H1 (cell line): ENCODE data around the gene BBX. TPM values are rescaled to one million over a fixed set of nuclear protein-coding genes. Genes with fewer than 3 reads are reported as not detected.

ENCODE experiments used
- CTCF ChIA-PET: fragments of 300-600 bp; sonication (Branson Sonifier 250); formaldehyde crosslinking; loops from one replicate; lab custom pipeline; 2021; ENCODE audit not compliant: partially characterized antibody; lab: Charles Lee
- POLR2A ChIA-PET: fragments of 300-600 bp; sonication (Branson Sonifier 250); formaldehyde crosslinking; loops from one replicate; lab custom pipeline; 2021; ENCODE audit warnings: inconsistent platforms; ENCODE audit not compliant: partially characterized antibody; lab: Charles Lee
- DNase-seq, 2 experiments: peaks; one replicate each; pipeline versions ENCODE4 v3.0.0 to v3.0.0-alpha.2; 2010 to 2022; ENCODE audit warnings: low spot score in 2 of 2, low read depth in 1 of 2, mixed read lengths in 1 of 2
- FAIRE-seq: peaks from 2 replicates; lab custom pipeline; 2011; peaks lifted over from hg19 to GRCh38; lab: Jason Lieb, UNC
- H2AFZ ChIP-seq: 2 replicates; pipeline ENCODE4 v1.8.1; 2012; ENCODE audit warnings: low read length, inconsistent platforms
- H2AK5ac ChIP-seq: 2 replicates; pipeline ENCODE4 v1.6.1; 2013; ENCODE audit warnings: low read depth, low read length
- H2BK120ac ChIP-seq: replicated peaks from 2 replicates; pipeline ENCODE3; 2013; ENCODE audit warnings: low read depth, low read length, inconsistent platforms
- H2BK12ac ChIP-seq: 2 replicates; pipeline ENCODE4 v1.6.1; 2013; ENCODE audit warnings: low read depth, low read length
- H2BK15ac ChIP-seq: 2 replicates; pipeline ENCODE4 v1.6.1; 2013; ENCODE audit warnings: low read length
- H2BK20ac ChIP-seq: 2 replicates; pipeline ENCODE4 v1.6.1; 2013; ENCODE audit warnings: low read length
- H2BK5ac ChIP-seq: 2 replicates; pipeline ENCODE4 v1.6.1; 2013; ENCODE audit warnings: low read depth, low read length
- H3K14ac ChIP-seq: 2 replicates; pipeline ENCODE4 v1.6.1; 2013; ENCODE audit warnings: inconsistent platforms; ENCODE audit not compliant: insufficient read length
- H3K18ac ChIP-seq: 2 replicates; pipeline ENCODE4 v1.6.1; 2013; ENCODE audit warnings: low read length; ENCODE audit errors: extremely low read depth
- H3K23ac ChIP-seq: 2 replicates; pipeline ENCODE4 v1.6.1; 2013; ENCODE audit warnings: inconsistent platforms; ENCODE audit not compliant: insufficient read length
- H3K23me2 ChIP-seq: 2 replicates; pipeline ENCODE4 v1.6.1; 2013; ENCODE audit warnings: low read depth, low read length
- H3K27ac ChIP-seq: 2 replicates; pipeline ENCODE4 v1.6.1; 2011; ENCODE audit warnings: low read depth, low read length, inconsistent platforms
- H3K27me3 ChIP-seq, 4 experiments: replicated peaks in 1 of 4; 1 replicate in 1 of 4; 2 replicates in 3 of 4; pipeline versions ENCODE4 v1.6.1 to v1.8.1; 2011 to 2013; ENCODE audit warnings: low read length in 3 of 4, mild to moderate bottlenecking in 3 of 4, inconsistent platforms in 2 of 4, mixed read lengths in 2 of 4, moderate library complexity in 1 of 4; ENCODE audit not compliant: control insufficient read depth in 3 of 4, insufficient read depth in 3 of 4; ENCODE audit errors: extremely low read depth in 1 of 4
- H3K36me3 ChIP-seq, 4 experiments: 2 replicates each; pipeline versions ENCODE4 v1.6.1 to v1.8.1; 2011 to 2013; ENCODE audit warnings: mild to moderate bottlenecking in 4 of 4, low read length in 3 of 4, moderate library complexity in 2 of 4, control low read depth in 1 of 4, inconsistent platforms in 1 of 4; ENCODE audit not compliant: insufficient read depth in 4 of 4, control insufficient read depth in 2 of 4
- H3K4ac ChIP-seq: replicated peaks from 2 replicates; pipeline ENCODE3; 2013; ENCODE audit warnings: low read length, low read depth, mixed read lengths, inconsistent platforms; ENCODE audit not compliant: insufficient read length
- H3K4me1 ChIP-seq, 4 experiments: replicated peaks in 1 of 4; 1 replicate in 1 of 4; 2 replicates in 3 of 4; pipeline versions ENCODE4 v1.6.1 to v1.8.1; 2011 to 2013; ENCODE audit warnings: low read length in 3 of 4, inconsistent platforms in 2 of 4, mixed read lengths in 1 of 4; ENCODE audit not compliant: insufficient read depth in 4 of 4, control insufficient read depth in 3 of 4
- H3K4me2 ChIP-seq, 2 experiments: 2 replicates each; pipeline versions ENCODE4 v1.6.1 to v1.8.1; 2011 to 2013; ENCODE audit warnings: low read depth in 2 of 2, low read length in 2 of 2, control low read depth in 1 of 2, inconsistent platforms in 1 of 2, mild to moderate bottlenecking in 1 of 2; ENCODE audit not compliant: insufficient read depth in 1 of 2
- H3K4me3 ChIP-seq, 4 experiments: fragments of 200-600, 300-600 bp in 1 of 4; sonication (generic), shearing (Covaris generic), sonication (Bioruptor Twin) in 1 of 4; 2 replicates each; pipeline versions ENCODE4 v1.5.1 to v1.8.1; 2011 to 2016; ENCODE audit warnings: low read length in 4 of 4, low read depth in 3 of 4, control low read depth in 2 of 4, inconsistent platforms in 2 of 4, mild to moderate bottlenecking in 2 of 4, mixed read lengths in 1 of 4, moderate library complexity in 1 of 4; ENCODE audit not compliant: insufficient read depth in 2 of 4; ENCODE audit errors: extremely low read depth in 1 of 4
- H3K56ac ChIP-seq: replicated peaks from 2 replicates; pipeline ENCODE3; 2013; ENCODE audit warnings: low read depth, mild to moderate bottlenecking, mixed read lengths, low read length, inconsistent platforms; ENCODE audit not compliant: insufficient read length
- H3K79me1 ChIP-seq: 2 replicates; pipeline ENCODE4 v1.6.1; 2013; ENCODE audit warnings: low read depth, low read length, control low read depth
- H3K79me2 ChIP-seq, 2 experiments: 2 replicates each; pipeline versions ENCODE4 v1.6.1 to v1.8.1; 2012 to 2013; ENCODE audit warnings: low read length in 2 of 2, mild to moderate bottlenecking in 2 of 2, inconsistent platforms in 1 of 2; ENCODE audit not compliant: insufficient read depth in 2 of 2, control insufficient read depth in 1 of 2
- H3K9ac ChIP-seq, 4 experiments: replicated peaks in 1 of 4; 1 replicate in 1 of 4; 2 replicates in 3 of 4; pipeline versions ENCODE4 v1.6.1 to v1.8.1; 2011 to 2013; ENCODE audit warnings: low read depth in 3 of 4, low read length in 3 of 4, control low read depth in 2 of 4, mild to moderate bottlenecking in 2 of 4, moderate library complexity in 2 of 4, inconsistent platforms in 1 of 4; ENCODE audit errors: extremely low read depth in 1 of 4
- H3K9me3 ChIP-seq, 2 experiments: 2 replicates each; pipeline versions ENCODE4 v1.6.1 to v1.8.1; 2012 to 2013; ENCODE audit warnings: mild to moderate bottlenecking in 2 of 2, moderate library complexity in 2 of 2, control low read depth in 1 of 2, inconsistent platforms in 1 of 2, low read depth in 1 of 2, low read length in 1 of 2, mixed read lengths in 1 of 2; ENCODE audit not compliant: insufficient read depth in 2 of 2
- H4K20me1 ChIP-seq, 2 experiments: replicated peaks in 1 of 2; 2 replicates each; pipeline versions ENCODE3 to v1.8.1; 2011 to 2013; ENCODE audit warnings: inconsistent platforms in 2 of 2, low read length in 2 of 2, mild to moderate bottlenecking in 1 of 2; ENCODE audit not compliant: insufficient read depth in 2 of 2, control insufficient read depth in 1 of 2
- H4K5ac ChIP-seq: 2 replicates; pipeline ENCODE4 v1.6.1; 2013; ENCODE audit warnings: low read length, low read depth, mixed read lengths, inconsistent platforms; ENCODE audit not compliant: insufficient read length
- H4K8ac ChIP-seq: 2 replicates; pipeline ENCODE4 v1.8.0; 2013; ENCODE audit warnings: mild to moderate bottlenecking, moderate library complexity, low read length, inconsistent platforms; ENCODE audit not compliant: insufficient read depth; ENCODE audit errors: extremely low read depth
- H4K91ac ChIP-seq: replicated peaks from 2 replicates; pipeline ENCODE3; 2013; ENCODE audit warnings: low read length, mixed read lengths, inconsistent platforms; ENCODE audit not compliant: insufficient read length
- PHF8 ChIP-seq: fragments of 200-600 bp; sonication (generic); conservative IDR thresholded peaks from 2 replicates; pipeline ENCODE4 v1.7.1; 2012; ENCODE audit warnings: low read depth, mild to moderate bottlenecking, inconsistent platforms, low read length, moderate library complexity
- SIRT6 ChIP-seq: IDR thresholded peaks from one replicate; pipeline ENCODE4 v1.7.1; 2012; ENCODE audit warnings: low read length, inconsistent platforms
- WGBS, 2 experiments: shearing (Covaris generic) in 1 of 2; methylation state at CpG; one replicate each; pipeline versions ENCODE4 v1.1.6 to v1.1.7; 2013 to 2015; ENCODE audit warnings: low lambda C conversion rate in 2 of 2, mixed read lengths in 2 of 2, inconsistent platforms in 1 of 2, low coverage in 1 of 2, missing lambda C conversion rate in 1 of 2; ENCODE audit not compliant: insufficient replicate concordance in 2 of 2, insufficient coverage in 1 of 2, insufficient read length in 1 of 2; ENCODE audit errors: extremely low coverage in 1 of 2, missing lambda C conversion rate in 1 of 2; 5-methylcytosine and 5-hydroxymethylcytosine counted together
- polyA plus RNA-seq, 7 experiments: library from polyadenylated mRNA; depleted of rRNA in 3 of 7; stranded (reverse) in 5 of 7; unstranded in 2 of 7; fragments of >200 nt in 5 of 7; fragments of 200-250 nt in 2 of 7; gene quantifications; 1 replicate in 5 of 7; 2 replicates in 1 of 7; 4 replicates in 1 of 7; pipeline versions ENCODE4 v1.2.1 to v1.2.3, GENCODE V29; 2011 to 2013; ENCODE audit warnings: missing spikeins in 2 of 7, mixed read lengths in 2 of 7
- total RNA-seq: library from RNA; stranded (reverse); fragmentation: NEBNext Ultra II Directional; extraction: Animal tissue kit (Norgen Biotek cat#: 25700); gene quantifications from 2 replicates; pipeline ENCODE4 v1.2.1, GENCODE V29; 2021

Gene BBX
- total and polyA plus RNA-seq, 2 of the 8 experiments (the other 6 are each of a cell fraction or from before 2014, with no cell fraction given) = 11.0 to 42.5 TPM

DNA sequence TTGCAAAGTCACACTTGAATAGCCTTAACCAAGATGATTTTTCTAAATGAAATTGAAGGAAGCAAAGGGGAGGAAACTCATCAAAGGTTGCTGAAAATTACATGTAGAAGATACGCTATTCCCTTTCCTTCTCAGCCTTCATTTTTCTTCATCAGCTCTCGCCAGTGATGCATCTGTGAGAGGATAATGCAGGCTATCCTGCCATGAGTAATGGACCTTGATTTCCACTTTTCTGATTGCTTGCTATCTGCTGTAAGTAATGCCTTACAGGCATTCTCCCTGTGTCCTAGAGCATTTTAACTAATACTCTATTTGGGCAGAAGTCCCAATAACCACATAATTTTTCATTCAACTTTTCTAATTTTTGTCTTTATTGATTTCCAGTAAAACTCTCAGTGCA, 162.6 kb downstream of the BBX start:
- no peak for DNase-seq
- H2BK20ac ChIP-seq = no peak overlapping the region
- peaks cover 0 to 2% of the 10 kb centered on the region in 2 experiments for H4K20me1 ChIP-seq
- H4K91ac ChIP-seq = no peak overlapping the region
- no peak overlapping the region for H3K18ac ChIP-seq
- no peaks in the 10 kb centered on the region for H3K36me3 ChIP-seq
- H3K23me2 ChIP-seq = no peaks in the 10 kb centered on the region
- H3K27me3 ChIP-seq = no peaks in the 10 kb centered on the region
- no peak overlapping the region for H2BK120ac ChIP-seq
- no peaks in the 10 kb centered on the region; the same call in 1 of the 2 replicates for H3K79me1 ChIP-seq
- H2AFZ ChIP-seq = no peak overlapping the region
- no peak overlapping the region for H3K9ac ChIP-seq
- POLR2A ChIA-PET = no interaction called here
- 0 out of 4 replicates have a peak, but pooled peaks cover 0 to 2% of the 10 kb centered on the region in 2 experiments for H3K79me2 ChIP-seq
- TF ChIP-seq SIRT6 (no peak), PHF8 (no peak)
- TF ChIP-seq, all 59 proteins: peak for 0
- no peak overlapping the region for H2BK15ac ChIP-seq
- H4K5ac ChIP-seq = no peak overlapping the region
- H3K9me3 ChIP-seq = no peaks in the 10 kb centered on the region
- H3K14ac ChIP-seq = no peak overlapping the region
- H3K4me3 ChIP-seq = no peak overlapping the region
- no peak for FAIRE-seq
- H3K4ac ChIP-seq = no peak overlapping the region
- CTCF ChIA-PET = interaction anchor here (1.1 to 3.7 kb wide), 4 partner anchors 10 to 68 kb away, joined by 3 to 18 read pairs (median 7); no protein-coding TSS in a partner anchor
- H3K27ac ChIP-seq = no peak overlapping the region
- H4K8ac ChIP-seq = no peak overlapping the region
- no peak overlapping the region for H3K4me2 ChIP-seq
- no peak overlapping the region for H2BK12ac ChIP-seq
- no peak overlapping the region for H2BK5ac ChIP-seq
- H2AK5ac ChIP-seq = no peak overlapping the region
- 73% methylated on average over 2 of the region's 2 CpGs; no CpG with 5 or more reads in 1 of the 2 experiments for WGBS, 2 experiments
- H3K56ac ChIP-seq = no peak overlapping the region
- 0 out of 7 replicates have a peak, but pooled peaks cover 0 to 2% (median 0%) of the 10 kb centered on the region in 4 experiments for H3K4me1 ChIP-seq
- H3K23ac ChIP-seq = no peak overlapping the region
